22Rv1 (cell line): Measurements from ENCODE around the gene GP5.

ENCODE experiments used
- CTCF ChIP-seq: fragments of 450-650 bp; IDR thresholded peaks from 2 replicates; pipeline ENCODE4 v1.5.1; 2017; ENCODE audit warnings: mild to moderate bottlenecking
- ZFX ChIP-seq: fragments of 450-650 bp; IDR thresholded peaks from 2 replicates; pipeline ENCODE4 v1.6.1; 2017; ENCODE audit warnings: antibody characterized with exemption, borderline replicate concordance

DNA sequence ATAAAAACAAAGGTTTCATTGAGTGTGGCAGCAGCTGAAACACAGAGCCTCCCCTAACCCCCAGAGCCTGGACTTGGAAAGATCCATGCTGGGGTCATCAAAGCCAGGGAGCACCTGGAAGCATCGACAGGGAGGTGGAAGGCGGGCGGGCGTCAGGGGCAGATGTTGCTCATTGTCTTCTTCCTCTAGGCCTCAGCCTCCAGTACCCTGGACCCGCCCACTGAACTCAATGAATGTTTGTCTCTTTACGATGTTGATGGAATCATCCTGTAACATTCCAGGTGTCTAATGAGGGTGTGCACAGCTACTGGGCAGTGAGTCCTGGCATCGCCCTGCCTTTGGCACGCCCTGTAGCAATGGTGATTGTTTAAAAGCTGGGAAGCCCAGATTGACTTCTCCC lies 9.8 kb downstream of the GP5 start:
- TF ChIP-seq CTCF (no peak), ZFX (no peak)
